C1 segment of cervical spinal cord (tissue), 14 donors: Measurements from ENCODE around the gene CFAP74.

ENCODE experiments used
- DNase-seq, 14 donors: peaks; one replicate each; lab custom pipeline; 2025; lab: John Stamatoyannopoulos, UW

The CFAP74 gene

DNA sequence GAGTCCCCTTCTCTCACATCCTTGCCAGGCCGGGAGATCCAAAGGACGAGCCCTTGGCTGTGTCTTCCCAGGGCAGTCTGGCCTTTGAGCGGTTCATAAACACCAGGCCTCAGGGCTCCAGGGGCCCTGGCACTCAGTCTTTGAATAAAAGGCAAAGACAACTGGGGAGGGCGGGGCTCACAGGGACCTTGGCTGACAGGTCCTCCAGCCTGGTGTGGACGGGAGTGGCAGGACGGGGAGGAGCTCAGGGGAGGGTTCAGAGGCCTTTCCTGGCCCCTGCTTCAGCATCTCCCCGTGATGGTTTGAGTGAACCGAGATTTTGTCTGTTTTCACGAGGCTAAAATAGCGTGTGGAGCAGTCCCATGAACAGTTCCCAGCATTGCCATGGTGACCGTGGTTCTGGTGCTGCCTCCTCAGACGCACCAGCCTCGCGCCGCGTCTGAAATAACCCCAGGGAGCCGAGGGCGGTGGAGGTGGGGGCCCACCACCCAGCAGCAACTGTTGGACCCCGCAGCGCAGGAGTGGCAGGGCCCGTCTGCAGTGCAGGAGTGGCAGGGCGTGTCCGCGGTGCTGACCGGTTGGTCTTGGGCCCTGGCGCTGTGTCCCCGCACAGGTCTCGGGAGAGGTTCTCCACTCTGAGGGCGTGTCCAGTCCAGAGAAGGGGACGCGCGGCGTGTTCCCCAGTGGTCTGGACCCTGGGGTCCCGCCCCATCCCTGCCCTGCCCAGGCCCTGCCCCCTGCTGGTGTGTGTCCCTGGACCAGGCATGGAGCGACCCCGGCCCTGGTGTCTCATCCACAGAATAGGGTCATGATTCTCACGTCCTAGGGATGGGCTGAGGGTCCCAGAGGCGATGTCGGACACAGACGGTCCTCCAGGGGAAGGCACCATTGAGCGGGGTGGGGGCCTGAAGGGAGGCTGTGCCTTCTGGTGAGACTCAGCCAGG, 39.5 kb upstream of the CFAP74 start:
- no peak for DNase-seq

DNA sequence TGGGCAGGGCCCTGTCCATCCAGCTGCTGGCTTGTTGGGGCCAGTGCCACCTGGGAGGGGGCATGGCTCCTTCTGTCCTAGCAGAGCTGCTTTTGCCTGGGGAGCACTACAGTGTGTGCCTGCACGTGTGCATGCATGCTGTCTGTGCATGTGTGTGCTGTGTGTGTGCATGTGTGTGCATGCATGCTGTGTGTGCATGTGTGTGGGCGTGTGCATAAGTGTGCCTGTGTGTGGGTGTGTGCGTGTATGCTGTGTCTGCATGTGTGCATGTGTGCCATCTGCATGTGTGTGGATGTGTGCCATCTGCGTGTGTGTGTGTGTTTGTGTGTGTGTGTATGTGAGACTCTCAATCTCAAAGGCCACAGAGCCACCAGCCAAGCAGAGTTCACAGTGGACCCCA, 38.3 kb upstream of the CFAP74 start:
- DNase-seq = no peak

DNA sequence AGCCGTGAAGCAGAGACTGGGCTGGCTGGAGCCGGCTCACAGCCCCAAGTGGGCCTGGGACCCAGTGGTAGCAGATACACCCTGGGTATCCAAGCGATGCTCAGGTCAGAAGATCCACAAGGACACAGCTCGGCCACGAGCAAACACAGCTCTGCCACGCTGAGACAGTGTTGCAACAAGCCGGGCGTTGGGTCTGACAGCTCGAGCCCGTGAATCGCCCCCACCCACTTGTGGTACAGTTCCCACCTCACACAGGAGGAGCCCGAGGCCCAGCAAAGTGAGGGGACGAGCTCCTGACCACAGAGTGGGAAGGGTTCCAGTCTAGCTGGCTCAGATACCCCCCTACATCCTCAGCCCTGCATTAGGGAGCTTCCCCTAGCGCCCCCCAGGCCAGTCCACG, 37.7 kb upstream of the CFAP74 start:
- no peak for DNase-seq

DNA sequence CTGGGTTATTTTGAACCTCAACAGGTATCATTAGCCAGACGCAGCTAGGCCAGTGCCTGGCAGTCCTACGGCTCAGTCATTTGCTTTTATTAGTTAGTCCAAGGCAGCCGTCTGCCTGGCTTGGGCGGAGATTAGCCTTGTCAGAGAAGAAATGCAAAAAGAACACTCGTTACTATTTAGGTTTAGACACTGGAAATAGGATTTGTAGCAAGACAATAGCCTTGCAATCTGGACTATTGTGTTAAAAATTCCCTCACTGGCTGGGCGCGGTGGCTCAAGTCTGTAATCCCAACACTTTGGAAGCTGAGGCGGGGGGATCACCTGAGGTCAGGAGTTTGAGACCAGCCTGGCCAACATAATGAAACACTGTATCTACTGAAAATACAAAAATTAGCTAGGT, 35.7 kb upstream of the CFAP74 start:
- no peak for DNase-seq

DNA sequence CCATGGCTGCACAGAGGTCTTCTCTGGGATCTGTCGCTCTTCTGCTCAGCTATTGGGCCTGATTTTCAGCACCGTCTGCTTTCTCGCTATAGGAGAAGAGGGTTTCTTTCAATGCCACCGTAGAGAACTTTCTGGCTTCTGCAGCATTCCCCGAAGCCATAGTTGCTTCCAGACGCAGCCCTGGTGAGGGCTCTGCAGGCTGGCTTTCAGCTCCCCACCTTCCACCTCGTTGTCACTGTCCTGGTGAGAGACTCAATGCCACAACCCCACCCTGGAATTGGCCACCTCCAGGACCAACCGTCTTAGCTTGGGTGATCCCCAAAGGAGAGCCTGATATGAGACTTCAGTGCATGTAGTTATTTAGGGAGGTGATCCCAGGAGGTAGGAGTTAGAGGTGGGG, 34.6 kb upstream of the CFAP74 start:
- DNase-seq = no peak

DNA sequence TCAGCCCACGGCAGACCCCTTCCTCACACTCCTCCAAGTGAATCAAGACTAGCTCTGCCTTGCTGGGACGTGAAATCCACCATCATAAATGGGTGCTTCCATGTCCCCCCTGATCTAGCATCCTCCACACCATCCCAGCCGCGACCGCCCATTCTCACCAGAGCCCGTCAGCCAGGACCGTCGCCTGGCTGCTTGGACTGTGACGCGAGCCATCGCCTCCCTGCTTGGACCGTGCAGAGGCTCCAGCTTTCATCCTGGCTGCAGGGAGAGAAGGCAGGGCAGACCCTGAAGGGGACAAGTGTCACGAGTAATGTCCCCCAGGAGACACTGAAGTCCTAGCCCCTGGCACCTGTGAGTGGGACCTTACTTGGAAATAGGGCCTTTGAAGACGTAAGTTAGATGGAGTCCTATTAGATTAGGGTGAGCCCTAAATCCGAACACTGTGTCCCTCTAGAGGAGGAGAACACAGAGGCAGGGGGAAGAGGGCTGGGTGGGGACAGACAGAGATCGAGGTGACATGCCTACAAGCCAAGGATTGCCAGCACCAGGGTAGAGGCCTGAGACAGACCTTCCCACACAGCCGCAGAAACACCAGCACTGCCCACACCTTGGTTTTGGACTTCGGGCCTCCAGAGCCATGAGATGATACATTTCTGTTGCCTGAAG, 33.9 kb upstream of the CFAP74 start:
- no peak for DNase-seq

DNA sequence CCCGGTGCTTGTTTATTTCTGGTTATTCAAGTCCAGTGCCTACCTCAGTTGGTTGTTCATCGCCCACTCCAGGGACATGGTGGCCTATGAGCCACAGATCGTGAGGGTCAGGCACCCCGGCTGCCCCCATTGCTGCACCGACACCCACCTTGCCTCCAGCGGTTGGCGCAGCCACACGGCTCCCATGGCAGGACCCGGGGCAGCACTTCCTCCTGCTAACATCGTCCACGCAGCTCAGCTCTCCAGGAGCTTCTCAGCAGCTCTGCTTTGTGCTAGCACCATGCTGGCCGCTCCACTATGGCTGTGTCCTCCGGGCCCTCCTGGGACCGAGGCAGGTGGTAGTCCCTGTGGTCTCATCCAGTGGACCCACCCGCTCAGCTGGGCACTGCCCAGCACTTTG, 32.7 kb upstream of the CFAP74 start:
- DNase-seq = no peak

DNA sequence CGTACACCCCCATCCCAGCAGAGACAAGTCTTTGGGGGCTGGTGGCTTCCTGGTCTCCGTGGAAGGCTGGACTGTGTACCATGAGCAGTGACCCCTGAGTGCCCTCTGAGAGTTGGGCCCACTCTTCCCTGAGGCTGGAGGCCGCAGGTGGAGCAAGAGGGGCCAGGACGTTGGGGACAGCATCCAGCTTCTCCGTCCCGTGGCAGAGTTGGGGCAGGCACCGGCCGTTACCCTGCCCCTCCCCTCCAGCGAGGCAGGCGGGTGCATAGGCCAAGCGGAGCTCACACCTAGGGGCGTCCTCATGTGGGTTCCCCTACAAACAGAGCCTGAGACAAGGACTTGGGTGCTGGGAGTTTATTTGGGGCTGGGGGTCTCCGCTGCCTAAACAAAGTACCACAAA, 29.6 kb upstream of the CFAP74 start:
- no peak for DNase-seq

DNA sequence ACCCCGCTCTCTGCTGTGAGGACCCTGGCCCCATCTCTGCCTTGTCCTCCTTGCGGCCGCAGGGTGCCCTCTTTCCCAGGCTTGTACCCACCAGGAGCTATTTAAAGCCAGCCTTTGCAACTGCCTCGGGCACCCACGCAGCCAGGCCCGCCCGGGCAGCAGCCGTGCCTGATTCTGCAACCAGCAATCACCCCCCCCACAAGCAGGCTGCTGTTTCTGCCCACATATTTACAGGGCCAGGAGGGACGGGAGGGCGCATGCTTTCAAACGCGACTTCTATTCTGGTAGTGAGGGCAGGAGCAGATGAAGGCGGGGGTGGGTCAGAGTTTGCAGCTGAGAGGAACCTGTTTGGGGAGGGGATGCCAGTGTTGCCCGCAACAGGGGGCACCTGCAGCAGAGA, 29.2 kb upstream of the CFAP74 start:
- DNase-seq = no peak

DNA sequence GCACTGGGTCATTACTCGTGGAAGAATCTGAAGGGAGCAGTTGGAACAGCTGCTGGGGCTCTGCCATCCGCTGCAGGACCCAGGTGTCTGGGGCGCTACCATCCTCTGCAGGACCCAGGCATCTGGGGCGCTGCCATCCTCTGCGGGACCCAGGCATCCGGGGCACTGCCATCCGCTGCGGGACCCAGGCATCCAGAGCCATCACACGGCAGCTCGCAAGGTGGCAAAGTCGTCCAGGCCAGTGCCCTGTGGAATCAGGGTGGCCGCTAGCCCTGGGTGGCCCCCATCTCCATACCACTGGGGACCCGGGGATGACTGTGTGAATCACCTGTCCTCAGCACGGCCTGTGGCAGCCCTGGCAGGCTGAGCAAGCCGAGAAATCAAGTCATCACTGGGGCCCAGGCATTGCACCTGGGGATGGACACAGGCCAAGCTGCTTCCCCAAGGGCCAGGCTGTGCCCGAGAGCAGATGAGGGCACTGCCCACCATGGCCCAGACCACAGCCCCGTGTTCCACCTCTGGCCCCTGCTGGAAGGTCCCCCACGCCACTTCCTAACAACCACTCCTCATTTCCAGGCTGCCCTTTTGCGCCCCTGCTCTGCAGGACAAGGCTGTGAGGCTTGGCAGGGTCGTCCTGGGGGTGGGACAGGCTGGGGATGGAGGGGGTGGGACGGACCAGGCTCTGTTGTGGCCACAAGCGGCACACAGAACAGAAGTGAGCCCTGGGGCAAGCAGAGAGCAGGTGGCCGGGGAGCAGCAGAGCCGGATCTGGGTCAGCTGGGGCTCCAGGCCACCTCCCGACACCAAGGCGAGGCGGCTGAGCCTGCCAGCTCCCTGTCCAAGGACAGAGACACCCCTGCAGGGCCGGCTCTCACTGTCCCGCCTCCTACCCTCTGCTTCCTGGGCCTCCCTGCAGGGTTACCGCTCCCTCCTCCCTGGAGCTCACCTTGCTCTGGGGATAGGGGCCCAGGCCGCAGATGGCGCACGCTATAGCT, 28.3 kb upstream of the CFAP74 start:
- peak in 2 of 14 donors; percentile 15 to 93 for DNase-seq

DNA sequence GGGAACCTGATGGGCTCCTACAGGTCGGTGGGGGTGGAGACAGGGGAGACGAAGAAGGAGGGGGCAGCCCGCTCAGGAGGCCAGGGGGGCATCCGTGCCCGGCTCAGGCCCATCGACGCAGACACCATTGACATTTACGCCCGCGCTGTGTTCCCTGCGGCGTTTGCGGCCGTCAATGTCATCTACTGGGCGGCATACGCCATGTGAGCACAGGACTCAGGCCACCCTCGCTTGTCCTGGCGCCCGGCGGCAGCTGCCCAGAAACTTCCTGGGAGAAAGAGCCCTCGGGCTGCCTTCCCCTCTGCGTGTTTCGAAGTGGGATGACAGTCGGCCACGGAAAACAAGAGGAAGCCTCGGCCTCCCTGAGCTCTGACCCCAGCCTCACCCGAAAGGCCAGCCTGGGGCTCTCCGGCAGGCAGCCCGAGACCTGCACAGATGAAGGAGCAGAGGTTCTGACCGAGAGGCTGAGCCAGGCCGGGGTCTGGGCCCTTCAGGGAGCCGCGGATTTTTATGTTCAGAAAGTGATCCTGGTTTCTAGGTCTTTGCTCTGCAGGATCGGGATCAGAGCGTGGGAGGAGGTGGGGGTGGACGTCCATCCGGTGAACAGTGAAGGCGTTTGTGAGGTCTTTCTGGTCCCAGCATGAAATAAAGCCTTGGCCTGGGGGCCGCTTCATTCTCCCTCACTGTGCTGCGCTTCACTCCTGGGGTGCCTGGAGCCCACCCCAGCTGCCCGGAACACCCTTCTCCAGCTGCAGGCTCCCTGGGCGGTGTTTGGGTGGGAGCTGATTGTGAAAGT, 26.7 kb upstream of the CFAP74 start:
- no peak for DNase-seq

DNA sequence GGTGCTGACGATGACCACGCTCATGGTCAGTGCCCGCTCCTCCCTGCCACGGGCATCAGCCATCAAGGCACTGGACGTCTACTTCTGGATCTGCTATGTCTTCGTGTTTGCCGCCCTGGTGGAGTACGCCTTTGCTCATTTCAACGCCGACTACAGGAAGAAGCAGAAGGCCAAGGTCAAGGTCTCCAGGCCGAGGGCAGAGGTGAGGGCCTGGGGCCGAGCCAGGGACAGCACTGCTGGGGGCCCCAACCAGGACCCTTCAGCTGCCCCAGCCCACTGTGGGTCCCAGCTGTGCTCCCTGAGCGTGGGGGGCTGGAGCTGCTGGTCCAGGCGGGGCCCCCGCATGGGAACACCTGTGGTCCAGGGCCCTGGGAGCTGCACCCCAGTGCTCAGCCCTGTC, 26.0 kb upstream of the CFAP74 start:
- DNase-seq = no peak

DNA sequence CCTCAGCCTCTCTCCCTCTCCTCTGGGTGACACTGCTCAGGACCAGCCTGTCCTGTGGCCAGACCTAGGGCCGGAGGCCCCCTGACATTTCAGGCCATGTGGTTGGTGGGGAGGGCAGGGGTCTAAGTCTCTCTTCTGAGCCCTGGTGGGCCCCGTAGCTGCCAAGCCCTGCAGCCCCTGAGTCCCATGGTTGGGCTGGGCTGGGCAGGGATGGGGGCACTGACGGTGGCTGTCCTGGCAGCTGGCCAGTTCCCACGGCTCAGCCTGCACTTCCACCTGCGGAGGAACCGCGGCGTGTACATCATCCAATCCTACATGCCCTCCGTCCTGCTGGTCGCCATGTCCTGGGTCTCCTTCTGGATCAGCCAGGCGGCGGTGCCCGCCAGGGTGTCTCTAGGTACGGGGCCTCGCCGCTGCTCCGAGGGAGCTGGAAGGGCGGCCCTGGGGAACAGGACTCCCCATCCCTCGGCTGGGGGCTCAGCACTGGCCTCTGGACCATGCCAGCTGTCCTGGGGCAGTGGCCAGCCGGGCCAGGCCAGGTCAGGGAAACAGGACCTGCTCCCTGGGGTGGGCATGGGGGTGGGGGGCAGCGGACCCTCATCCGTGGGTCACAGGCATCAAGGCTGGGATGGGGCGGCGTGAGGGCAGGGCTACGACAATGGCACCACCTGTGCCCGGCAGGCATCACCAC, 25.4 kb upstream of the CFAP74 start:
- DNase-seq = no peak

DNA sequence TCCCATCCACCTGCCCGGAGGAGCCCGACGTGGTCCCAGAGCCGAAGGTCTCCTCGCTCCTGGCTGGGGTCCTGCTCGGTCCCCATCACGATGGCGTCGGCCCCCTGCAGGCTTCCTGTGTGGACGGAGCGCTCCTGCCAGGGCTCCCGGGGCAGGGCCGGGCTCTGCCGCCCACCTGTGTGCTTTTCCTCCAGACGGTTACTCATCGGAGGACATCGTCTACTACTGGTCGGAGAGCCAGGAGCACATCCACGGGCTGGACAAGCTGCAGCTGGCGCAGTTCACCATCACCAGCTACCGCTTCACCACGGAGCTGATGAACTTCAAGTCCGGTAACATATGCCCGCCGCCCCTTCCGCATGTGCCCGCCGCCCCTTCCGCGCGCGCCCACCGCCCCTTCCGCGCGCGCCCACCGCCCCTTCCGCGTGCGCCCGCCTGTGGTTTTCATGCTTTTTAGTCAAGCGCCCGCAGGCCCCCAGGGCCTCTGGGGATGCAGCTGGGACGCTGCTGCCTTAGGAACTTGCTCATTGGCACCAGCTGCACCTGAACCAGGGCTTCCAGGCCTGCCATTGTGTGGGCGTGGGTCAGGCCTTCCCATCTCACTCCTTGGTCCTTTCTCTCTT, 24.5 kb upstream of the CFAP74 start:
- DNase-seq = no peak

DNA sequence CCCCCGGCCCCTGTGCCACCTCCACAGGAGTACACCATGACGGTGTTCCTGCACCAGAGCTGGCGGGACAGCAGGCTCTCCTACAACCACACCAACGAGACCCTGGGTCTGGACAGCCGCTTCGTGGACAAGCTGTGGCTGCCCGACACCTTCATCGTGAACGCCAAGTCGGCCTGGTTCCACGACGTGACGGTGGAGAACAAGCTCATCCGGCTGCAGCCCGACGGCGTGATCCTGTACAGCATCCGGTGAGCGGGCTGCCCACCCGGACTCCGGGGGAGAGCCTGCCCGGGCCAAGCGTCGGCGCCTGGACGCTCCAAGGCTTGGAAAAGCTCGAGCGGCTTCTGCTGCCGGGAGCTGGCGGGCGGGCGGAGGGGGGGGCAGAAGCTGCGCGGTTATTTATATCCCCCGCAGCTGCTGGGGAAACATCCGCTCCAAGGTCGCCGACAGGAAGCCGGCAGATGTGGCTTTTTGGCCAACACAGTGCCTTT, 21.9 kb upstream of the CFAP74 start:
- DNase-seq = no peak

DNA sequence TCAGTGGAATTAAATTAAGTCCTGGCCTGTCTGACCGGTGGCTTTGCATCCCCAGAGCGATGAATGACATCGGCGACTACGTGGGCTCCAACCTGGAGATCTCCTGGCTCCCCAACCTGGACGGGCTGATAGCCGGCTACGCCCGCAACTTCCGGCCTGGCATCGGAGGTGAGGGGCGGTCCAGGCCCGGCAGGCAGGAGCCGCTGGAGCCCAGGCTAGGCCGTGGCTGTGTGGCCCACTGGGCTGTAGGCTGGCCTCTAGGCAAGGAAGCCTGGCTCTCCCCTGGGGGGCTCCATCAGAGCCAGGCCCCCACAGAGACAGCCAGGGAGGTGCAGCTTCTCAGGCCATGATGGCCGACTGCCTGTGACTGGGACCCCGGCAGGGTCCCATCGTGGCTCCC, 21.3 kb upstream of the CFAP74 start:
- no peak for DNase-seq

DNA sequence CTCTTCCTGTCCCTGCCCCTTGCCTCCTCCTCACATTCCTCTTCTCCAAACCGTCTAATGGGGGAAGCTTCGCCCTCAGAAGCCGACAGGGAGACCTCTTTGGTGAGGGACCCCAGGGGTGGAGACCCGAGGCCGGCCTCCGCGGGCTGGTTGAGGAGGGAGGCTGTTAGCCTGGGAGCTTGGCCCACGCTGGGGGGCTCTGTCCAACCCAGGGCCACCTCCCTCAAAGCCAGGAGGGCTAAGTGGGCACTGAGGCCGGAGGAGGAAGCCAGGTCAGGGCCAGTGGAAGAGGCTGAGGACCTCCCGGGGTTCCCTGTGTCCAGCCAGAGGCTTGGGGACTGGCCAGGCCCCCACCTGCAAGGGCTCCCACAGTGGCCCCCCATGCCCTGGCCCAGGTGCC, 20.9 kb upstream of the CFAP74 start:
- DNase-seq = no peak

DNA sequence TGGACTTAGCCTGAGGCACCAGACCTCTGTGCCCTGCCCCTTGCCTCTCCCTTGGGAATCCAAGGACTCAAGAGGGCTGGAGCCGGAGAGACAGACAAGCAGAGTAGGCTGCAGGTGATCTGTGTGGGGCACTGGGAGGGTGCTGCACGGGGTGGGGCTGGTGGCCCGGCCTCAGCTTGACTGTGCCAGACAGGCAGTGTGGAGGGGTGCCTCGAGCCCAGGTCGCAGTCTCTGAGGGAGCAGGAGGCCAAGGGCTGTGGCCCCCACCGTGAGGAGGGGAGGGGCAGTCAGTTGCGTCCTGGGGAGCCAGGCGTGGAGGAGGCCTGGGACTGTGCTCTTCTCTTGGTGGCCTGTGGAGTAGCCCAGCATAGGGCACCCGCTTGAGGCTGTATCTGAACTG, 19.6 kb upstream of the CFAP74 start:
- no peak for DNase-seq

DNA sequence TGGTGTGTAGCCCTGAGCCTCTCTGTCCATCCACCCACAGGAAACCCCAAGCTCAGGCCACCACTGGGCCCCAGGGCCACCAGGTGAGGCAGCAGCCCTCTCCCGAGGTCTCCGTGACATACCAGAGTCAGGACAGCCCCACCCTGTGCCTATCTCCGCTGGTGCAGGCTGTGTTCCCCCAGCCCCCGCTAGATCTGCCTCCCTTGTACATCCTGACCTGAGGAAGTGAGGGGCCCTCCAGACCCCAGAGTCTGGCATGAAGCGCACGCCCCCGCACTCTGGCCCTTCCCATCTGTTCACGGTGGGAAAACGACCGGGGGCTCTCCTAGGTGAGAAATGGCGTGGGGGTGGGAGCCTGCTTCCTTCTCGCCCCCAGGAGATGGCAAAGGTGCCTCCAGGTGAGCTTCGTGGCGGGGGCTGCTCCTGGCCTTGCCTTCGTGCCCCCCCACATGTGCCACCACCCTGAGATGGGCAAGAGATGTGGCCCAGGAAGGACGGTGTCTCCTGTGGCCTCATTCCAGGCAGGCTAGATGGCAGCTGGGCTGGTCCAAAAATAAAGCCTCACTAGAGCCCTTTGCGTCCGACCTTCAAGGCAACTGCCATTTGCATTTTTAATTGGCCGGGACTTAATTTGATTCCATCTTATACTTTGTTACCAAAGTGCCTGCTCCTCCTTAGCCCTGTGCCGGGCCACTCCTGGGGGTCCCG, 18.6 kb upstream of the CFAP74 start:
- peak in 1 of 14 donors; percentile 73 for DNase-seq
